Hematopoietic multipotent progenitor cell treated with erythropoietin and hydrocortisone succinate and interleukin-3 and kit ligand, for 17 days (in vitro differentiated cells): Measurements from ENCODE around the gene LHX2.

Experiments
- DNase-seq: peaks from one replicate; pipeline ENCODE4 v3.0.0-alpha.2; 2015; ENCODE audit warnings: low spot score

LHX2 gene

GRCh38 chr9:124033348-124033747 lies 21.8 kb downstream of the LHX2 start:
- DNase-seq: no peak

- DNase-seq: no peak
These were observed 22.4 kb downstream of the LHX2 start for GRCh38 chr9:124033967-124034366.

- DNase-seq: no peak
These were observed 23.6 kb downstream of the LHX2 start for GRCh38 chr9:124035001-124035650.

GRCh38 chr9:124036578-124036977 lies 25.0 kb downstream of the LHX2 start:
- no peak for DNase-seq

GRCh38 chr9:124037790-124038189 lies 26.2 kb downstream of the LHX2 start:
- DNase-seq: no peak

GRCh38 chr9:124038239-124038638 lies 26.7 kb downstream of the LHX2 start:
- no peak for DNase-seq

GRCh38 chr9:124038790-124039633 lies 27.4 kb downstream of the LHX2 start:
- DNase-seq: no peak

GRCh38 chr9:124040186-124040931 lies 28.8 kb downstream of the LHX2 start:
- DNase-seq: no peak

- peak; percentile 19 for DNase-seq
These were observed 29.6 kb downstream of the LHX2 start for GRCh38 chr9:124040935-124041816.

- no peak for DNase-seq
These were observed 30.2 kb downstream of the LHX2 start for GRCh38 chr9:124041817-124042116.

GRCh38 chr9:124042201-124042721 lies 30.7 kb downstream of the LHX2 start:
- no peak for DNase-seq

GRCh38 chr9:124044448-124044847 lies 32.9 kb downstream of the LHX2 start:
- DNase-seq: no peak

GRCh38 chr9:124045076-124045829 lies 33.7 kb downstream of the LHX2 start:
- DNase-seq: no peak

GRCh38 chr9:124045830-124046177 lies 34.2 kb downstream of the LHX2 start:
- DNase-seq: no peak

GRCh38 chr9:124046189-124046588 lies 34.6 kb downstream of the LHX2 start:
- DNase-seq: no peak

GRCh38 chr9:124047251-124047672 lies 35.7 kb downstream of the LHX2 start:
- no peak for DNase-seq

- no peak for DNase-seq
These were observed 39.4 kb downstream of the LHX2 start for GRCh38 chr9:124050955-124051354.

GRCh38 chr9:124052401-124052800 lies 40.8 kb downstream of the LHX2 start:
- no peak for DNase-seq

- DNase-seq: no peak
These were observed 43.1 kb downstream of the LHX2 start for GRCh38 chr9:124054582-124055227.

- DNase-seq: no peak
These were observed 49.5 kb downstream of the LHX2 start for GRCh38 chr9:124060844-124061605.
